ENCODE measurements around the gene PDIK1L. TPM values are rescaled to one million over a fixed set of nuclear protein-coding genes. Genes with fewer than 3 reads are reported as not detected.

The PDIK1L gene
- total RNA-seq = 3.1 and 4.3 TPM in 2 replicates

GRCh38 chr1:26111530-26112406, at the start of gene PDIK1L:
PDIK1L (plus strand) TSS chr1:26111824; CDS start chr1:26114309, 2,485 bp downstream.

GRCh38 chr1:26067432-26067911, 44.2 kb upstream of the PDIK1L start, which contains the start of gene TRIM63:
TRIM63 (minus strand) TSS chr1:26067630; CDS start chr1:26067494, 136 bp downstream.

GRCh38 chr1:26158908-26159742, 47.5 kb downstream of the PDIK1L start, which contains the start of gene FAM110D:
FAM110D (plus strand) TSS chr1:26159079; CDS start chr1:26161292, 2,213 bp downstream.

GRCh38 chr1:26168410-26169197, 57.0 kb downstream of the PDIK1L start, which contains the start of gene C1orf232:
C1orf232 (minus strand) TSS chr1:26168963; CDS start chr1:26168499, 464 bp downstream.

GRCh38 chr1:26169669-26170471, 58.2 kb downstream of the PDIK1L start, which contains the start of gene ZNF593:
ZNF593 (plus strand) TSS chr1:26169908; CDS start chr1:26169984, 76 bp downstream.

GRCh38 chr1:26171084-26172072, 59.8 kb downstream of the PDIK1L start, which contains the start of gene ZNF593OS:
ZNF593OS (minus strand) TSS chr1:26171832; CDS start chr1:26171661, 171 bp downstream.

Other genes starting within 250 kb of the PDIK1L start
- 9.2 and 12.9 TPM in 2 replicates for gene PAQR7, start 236.1 kb upstream of the PDIK1L start, total RNA-seq
- gene STMN1, start 205.4 kb upstream of the PDIK1L start, total RNA-seq = 23.5 and 24.0 TPM in 2 replicates
- 5.5 and 5.8 TPM in 2 replicates for gene PAFAH2, start 113.8 kb upstream of the PDIK1L start, total RNA-seq
- gene EXTL1, start 90.0 kb upstream of the PDIK1L start, total RNA-seq = 0.09 and 0.14 TPM in 2 replicates
- not detected in 2 replicates for gene SLC30A2, start 65.7 kb upstream of the PDIK1L start, total RNA-seq
- 0.74 TPM in 1 of 2 replicates, not detected in the other for gene TRIM63, start 44.2 kb upstream of the PDIK1L start, total RNA-seq
- not detected in 2 replicates for gene FAM110D, start 47.3 kb downstream of the PDIK1L start, total RNA-seq
- not detected in 2 replicates for gene C1orf232, start 57.1 kb downstream of the PDIK1L start, total RNA-seq
- 27.0 and 32.4 TPM in 2 replicates for gene ZNF593, start 58.1 kb downstream of the PDIK1L start, total RNA-seq
- not detected in 2 replicates for gene ZNF593OS, start 60.0 kb downstream of the PDIK1L start, total RNA-seq
- gene CNKSR1, start 65.7 kb downstream of the PDIK1L start, total RNA-seq = 0.14 TPM in 1 of 2 replicates, not detected in the other
- not detected in 2 replicates for gene CATSPER4, start 78.8 kb downstream of the PDIK1L start, total RNA-seq
- gene CEP85, start 122.4 kb downstream of the PDIK1L start, total RNA-seq = 3.3 and 3.7 TPM in 2 replicates
- gene SH3BGRL3, start 168.3 kb downstream of the PDIK1L start, total RNA-seq = 30.7 and 32.1 TPM in 2 replicates
- 2.7 and 3.5 TPM in 2 replicates for gene UBXN11, start 194.8 kb downstream of the PDIK1L start, total RNA-seq
- gene CD52, start 206.1 kb downstream of the PDIK1L start, total RNA-seq = not detected in 2 replicates
- under 0.01 TPM in 1 of 2 replicates, not detected in the other for gene CRYBG2, start 242.3 kb downstream of the PDIK1L start, total RNA-seq

Measured in smooth muscle cell of bladder (primary cell).